Measurements from ENCODE around the gene PLCH1. TPM values are rescaled to one million over a fixed set of nuclear protein-coding genes. Genes with fewer than 3 reads are reported as not detected.

PLCH1 gene
- total RNA-seq, 4 donors from 2014 or later: 0.19 to 2.1 (median 0.28) TPM

- Histone ChIP-seq H3K4me3 (no peak overlapping the region), H3K9me3 (no peaks in the 10 kb centered on the region), H3K4me1 (no peaks in the 10 kb centered on the region), H3K27ac (no peak overlapping the region), H3K27me3 (no peaks in the 10 kb centered on the region), H3K36me3 (no peaks in the 10 kb centered on the region)
- DNase-seq: no peak
- no peak for TF ChIP-seq CTCF (IDR thresholded peaks at IDR 0.05)
- no peak for TF ChIP-seq POLR2A (IDR thresholded peaks at IDR 0.05)
- intact Hi-C loops (cut with DNase I): no loop called here
- 84 to 94% methylated on average over 2 of the region's 2 CpGs for WGBS, 2 donors
These were observed 380.4 kb downstream of the PLCH1 start for GRCh38 chr3:155364492-155364891.

- H3K4me3 ChIP-seq: no peak overlapping the region
- TF ChIP-seq POLR2A (IDR thresholded peaks at IDR 0.05): no peak
- no peak for TF ChIP-seq CTCF (IDR thresholded peaks at IDR 0.05)
- H3K4me1 ChIP-seq: no peaks in the 10 kb centered on the region
- DNase-seq: no peak
- H3K27ac ChIP-seq: no peak overlapping the region
- H3K36me3 ChIP-seq: no peaks in the 10 kb centered on the region
- no peaks in the 10 kb centered on the region for H3K9me3 ChIP-seq
- no peaks in the 10 kb centered on the region for H3K27me3 ChIP-seq
- WGBS, 2 donors: 50 to 51% methylated on average over 3 of the region's 3 CpGs
- intact Hi-C loops (cut with DNase I): no loop called here
These were observed 381.2 kb downstream of the PLCH1 start for GRCh38 chr3:155363690-155364070.

GRCh38 chr3:155362808-155363689, 381.8 kb downstream of the PLCH1 start:
- DNase-seq: no peak
- WGBS, 2 donors: 63% methylated on average over 10 of the region's 10 CpGs

GRCh38 chr3:155360281-155360680, 384.6 kb downstream of the PLCH1 start:
- H3K4me1 ChIP-seq: no peaks in the 10 kb centered on the region
- intact Hi-C loops (cut with DNase I): no loop called here
- H3K4me3 ChIP-seq: no peak overlapping the region
- TF ChIP-seq CTCF (IDR thresholded peaks at IDR 0.05) (no peak), POLR2A (IDR thresholded peaks at IDR 0.05) (no peak)
- H3K27me3 ChIP-seq: no peaks in the 10 kb centered on the region
- no peak overlapping the region for H3K27ac ChIP-seq
- H3K36me3 ChIP-seq: no peaks in the 10 kb centered on the region
- 74 to 85% methylated on average over 2 of the region's 2 CpGs for WGBS, 2 donors
- no peak for DNase-seq
- no peaks in the 10 kb centered on the region for H3K9me3 ChIP-seq

More at GRCh38 chr3:155362808-155363689, 381.8 kb downstream of the PLCH1 start:
- Histone ChIP-seq H3K27me3 (no peaks in the 10 kb centered on the region), H3K4me3 (no peak overlapping the region), H3K9me3 (no peaks in the 10 kb centered on the region), H3K36me3 (no peaks in the 10 kb centered on the region), H3K4me1 (no peaks in the 10 kb centered on the region), H3K27ac (no peak overlapping the region)
- TF ChIP-seq POLR2A (IDR thresholded peaks at IDR 0.05) (no peak), CTCF (IDR thresholded peaks at IDR 0.05) (no peak)
- intact Hi-C loops (cut with DNase I): no loop called here

GRCh38 chr3:155356594-155357370, 388.1 kb downstream of the PLCH1 start:
- intact Hi-C loops (cut with DNase I): no loop called here
- WGBS, 2 donors: 62 to 65% methylated on average over 4 to 6 of the region's 7 CpGs

More at GRCh38 chr3:155356594-155357370, 388.1 kb downstream of the PLCH1 start:
- H3K4me3 ChIP-seq: no peak overlapping the region
- no peak overlapping the region for H3K27ac ChIP-seq
- H3K9me3 ChIP-seq: no peaks in the 10 kb centered on the region
- no peaks in the 10 kb centered on the region for H3K36me3 ChIP-seq
- H3K27me3 ChIP-seq: no peaks in the 10 kb centered on the region
- no peak for DNase-seq
- TF ChIP-seq POLR2A (IDR thresholded peaks at IDR 0.05): no peak
- no peak for TF ChIP-seq CTCF (IDR thresholded peaks at IDR 0.05)
- no peaks in the 10 kb centered on the region for H3K4me1 ChIP-seq
